Ovary (tissue), 9 donors: ENCODE measurements around the gene SMYD5. TPM values are rescaled to one million over a fixed set of nuclear protein-coding genes. Genes with fewer than 3 reads are reported as not detected.
A peak's percentile ranks its signal among the peaks of the same experiment; 100 is the strongest.

Experiments used
- DNase-seq, 5 donors: peaks; one replicate each; pipeline ENCODE4 v3.0.0-alpha.2; 2019 to 2020
- H3K27ac ChIP-seq, 2 donors: fragments of 200-600 bp; one replicate each; pipeline versions ENCODE4 v1.5.1 to v1.8.0; 2019 to 2022
- H3K27me3 ChIP-seq: fragments of 200-600 bp; one replicate; pipeline ENCODE4 v1.8.0; 2022
- H3K36me3 ChIP-seq: fragments of 200-600 bp; sonication (generic); one replicate; pipeline ENCODE4 v1.5.1; 2019
- H3K4me1 ChIP-seq: one replicate; pipeline ENCODE4 v1.8.1; 2013; ENCODE audit warnings: mild to moderate bottlenecking, moderate library complexity; ENCODE audit not compliant: insufficient read depth
- H3K4me3 ChIP-seq: fragments of 200-600 bp; sonication (generic); one replicate; pipeline ENCODE4 v1.5.1; 2017
- H3K9me3 ChIP-seq, 2 donors: fragments of 200-600 bp in 1 of 2; sonication (generic) in 1 of 2; one replicate each; pipeline versions ENCODE4 v1.5.1 to v1.8.1; 2013 to 2019; ENCODE audit warnings: mild to moderate bottlenecking in 1 of 2, moderate library complexity in 1 of 2
- CTCF ChIP-seq, 3 donors: fragments of 450-650 bp in 2 of 3; fragments of 200-600 bp in 1 of 3; IDR thresholded peaks; one replicate each; pipeline versions ENCODE4 v1.5.1 to v1.8.0; 2016 to 2022; ENCODE audit warnings: antibody characterized with exemption in 3 of 3, mild to moderate bottlenecking in 1 of 3
- EP300 ChIP-seq: sonication (generic); formaldehyde crosslinking; IDR thresholded peaks from one replicate; pipeline ENCODE4 v1.6.1; 2017; ENCODE audit warnings: antibody characterized with exemption
- POLR2A ChIP-seq: fragments of 450-650 bp; IDR thresholded peaks from one replicate; pipeline ENCODE4 v1.6.1; 2017; ENCODE audit warnings: antibody characterized with exemption, mild to moderate bottlenecking, moderate library complexity
- WGBS, 3 donors: extraction: QIAGEN DNeasy Blood & Tissue Kit in 1 of 3; methylation state at CpG; one replicate each; pipeline versions ENCODE4 v1.1.5 to v1.1.7; 2013 to 2017; 5-methylcytosine and 5-hydroxymethylcytosine counted together
- intact Hi-C, 4 donors: fragments of 100-400 bp; cut with DNase I; formaldehyde crosslinking; loops; one replicate each; pipeline versions ENCODE4 v1.11.0 to v1.15.1; 2022 to 2023
- polyA plus RNA-seq, 2 donors: library from polyadenylated mRNA; stranded (reverse); fragments of 200-250 nt in 1 of 2; fragments of 350-450 nt in 1 of 2; fragmentation: Illumina TruSeq in 1 of 2; extraction: RNeasy Lipid Tissue Mini Kit (QIAGEN cat#74804) in 1 of 2; gene quantifications; one replicate each; pipeline ENCODE4 v1.2.3, GENCODE V29; 2013 to 2014
- total RNA-seq, 7 donors: library from RNA; depleted of rRNA in 2 of 7; stranded (reverse); fragments of >200 nt in 2 of 7; fragmentation: NEBNext Ultra II Directional in 3 of 7; extraction: Animal tissue kit (Norgen Biotek cat#: 25700) in 3 of 7; gene quantifications; one replicate each; pipeline versions ENCODE4 v1.1.0 to v1.2.4, GENCODE V29; 2016 to 2023
- donor health status: DM: no; HTN: no; CAD: no; lungs with moderate emphysema.
- donor health status: DM: no; HTN: no; CAD: no.
- donor health status: Bipolar disorder and iron deficiency.
- donor health status: DM: yes; HTN: yes; CAD: no.
- donor health status: DM: no; HTN: no; CAD: no.
- donor health status: DM: yes; HTN: yes; CAD: no.

SMYD5 gene
- total and polyA plus RNA-seq, 9 donors = 14.1 to 37.9 (median 26.1) TPM

DNA sequence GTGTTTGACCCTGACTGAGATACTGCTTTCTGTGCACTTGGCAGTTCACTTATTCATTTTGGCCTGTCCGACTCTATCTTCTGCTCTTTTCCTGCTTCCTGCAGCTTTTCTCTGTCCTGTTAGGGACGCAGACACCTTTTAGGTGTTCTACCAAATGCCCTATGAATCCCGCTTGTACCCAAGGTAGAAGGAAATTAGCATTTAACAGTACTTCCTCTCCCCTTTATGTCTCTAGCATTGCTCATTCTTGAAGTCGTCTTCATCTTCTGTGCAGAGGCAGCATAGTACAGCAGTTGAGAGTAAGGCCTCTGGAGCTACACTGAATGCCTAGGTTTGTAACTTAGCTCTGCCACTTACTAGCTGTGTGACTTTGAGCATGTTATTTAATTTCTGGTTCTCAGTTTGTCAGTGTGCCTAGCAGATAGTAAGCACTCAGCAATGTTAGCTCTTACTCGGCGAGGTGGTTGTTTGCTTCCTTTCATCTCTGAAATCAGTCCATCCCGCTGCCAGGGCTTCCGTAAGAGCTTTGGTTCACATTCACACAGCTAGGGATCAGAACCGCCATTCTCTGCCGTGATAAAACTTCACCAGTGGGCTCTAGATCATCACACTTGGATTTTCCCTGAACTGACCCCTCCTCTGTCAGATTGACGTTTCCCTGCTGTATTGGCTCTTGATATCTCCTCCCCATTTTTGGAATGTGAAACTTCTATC is 21.4 kb downstream of the SMYD5 start:
- H3K9me3 ChIP-seq = no peaks in the 10 kb centered on the region
- no peaks in the 10 kb centered on the region for H3K36me3 ChIP-seq
- H3K27ac ChIP-seq = no peak overlapping the region
- H3K4me1 ChIP-seq = peaks cover 18% of the 10 kb centered on the region
- TF ChIP-seq CTCF (IDR thresholded peaks at IDR 0.05) (no peak), EP300 (no peak), POLR2A (no peak)
- DNase-seq = no peak
- WGBS, 3 donors = 37 to 51% (median 38%) methylated on average over 11 of the region's 11 CpGs
- H3K27me3 ChIP-seq = no peaks in the 10 kb centered on the region
- peak overlapping the region; percentile 88 for H3K4me3 ChIP-seq
- intact Hi-C loops = no loop called here

- no peak for TF ChIP-seq EP300
- TF ChIP-seq CTCF (IDR thresholded peaks at IDR 0.05) = no peak
- no peak for TF ChIP-seq POLR2A
- peaks cover 18% of the 10 kb centered on the region for H3K4me1 ChIP-seq
- 35 to 60% (median 47%) methylated on average over 1 of the region's 1 CpG for WGBS, 3 donors
- no peaks in the 10 kb centered on the region for H3K27me3 ChIP-seq
- no peak overlapping the region for H3K27ac ChIP-seq
- no peak overlapping the region for H3K4me3 ChIP-seq
- no peaks in the 10 kb centered on the region for H3K9me3 ChIP-seq
- no peak for DNase-seq
- H3K36me3 ChIP-seq = no peaks in the 10 kb centered on the region
- intact Hi-C loops = no loop called here
These were observed 23.1 kb downstream of the SMYD5 start for GRCh38 chr2:73237168-73237567.

DNA sequence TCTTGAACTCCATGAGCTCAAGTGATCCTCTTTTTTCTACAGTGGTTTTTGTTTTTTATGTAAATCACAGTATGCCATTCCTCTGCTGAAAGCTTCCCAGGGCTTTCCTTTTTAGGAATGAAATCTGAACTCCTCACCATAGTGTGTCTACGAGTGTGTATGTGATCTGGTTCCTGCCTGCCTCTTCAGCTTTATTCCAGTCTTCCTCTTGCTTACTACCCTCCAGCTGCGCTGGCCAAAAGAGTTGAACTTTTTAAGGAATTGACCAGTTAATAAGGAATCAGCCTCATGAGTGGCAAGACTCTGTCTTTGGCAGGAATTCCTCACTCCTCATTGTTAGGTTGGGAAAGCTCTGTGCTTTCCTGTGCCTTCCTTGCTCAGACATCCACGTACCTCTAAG is 24.1 kb downstream of the SMYD5 start:
- no peak for DNase-seq
- Histone ChIP-seq H3K36me3 (no peaks in the 10 kb centered on the region), H3K9me3 (no peaks in the 10 kb centered on the region), H3K4me3 (no peak overlapping the region), H3K27ac (no peak overlapping the region), H3K27me3 (no peaks in the 10 kb centered on the region), H3K4me1 (peaks cover 14% of the 10 kb centered on the region)
- WGBS, 3 donors = 58 to 64% (median 62%) methylated on average over 3 of the region's 3 CpGs
- intact Hi-C loops = no loop called here
- no peak for TF ChIP-seq EP300
- no peak for TF ChIP-seq POLR2A
- no peak for TF ChIP-seq CTCF (IDR thresholded peaks at IDR 0.05)

GRCh38 chr2:73238976-73239375 is 24.9 kb downstream of the SMYD5 start:
- Histone ChIP-seq H3K4me1 (peaks cover 14% of the 10 kb centered on the region), H3K27ac (no peak overlapping the region), H3K36me3 (no peaks in the 10 kb centered on the region), H3K9me3 (no peaks in the 10 kb centered on the region), H3K4me3 (no peak overlapping the region), H3K27me3 (no peaks in the 10 kb centered on the region)
- TF ChIP-seq EP300 = no peak
- 50 to 53% (median 52%) methylated on average over 1 of the region's 1 CpG for WGBS, 3 donors
- intact Hi-C loops = no loop called here
- no peak for DNase-seq

GRCh38 chr2:73239776-73240175 is 25.7 kb downstream of the SMYD5 start:
- Histone ChIP-seq H3K36me3 (no peaks in the 10 kb centered on the region), H3K4me1 (peaks cover 14% of the 10 kb centered on the region), H3K27me3 (no peaks in the 10 kb centered on the region), H3K9me3 (no peaks in the 10 kb centered on the region), H3K27ac (no peak overlapping the region), H3K4me3 (no peak overlapping the region)
- intact Hi-C loops = no loop called here
- TF ChIP-seq EP300 = no peak
- TF ChIP-seq CTCF (IDR thresholded peaks at IDR 0.05) = no peak
- no peak for TF ChIP-seq POLR2A
- no peak for DNase-seq
- WGBS, 3 donors = 26 to 39% (median 32%) methylated on average over 3 of the region's 3 CpGs
